ENCODE results near the gene GNB2. TPM values are rescaled to one million over a fixed set of nuclear protein-coding genes. Genes with fewer than 3 reads are reported as not detected.

The GNB2 gene
- total and polyA plus RNA-seq, 2 of the 8 experiments (the other 6 are each of a cell fraction or from before 2014, with no cell fraction given) = 157 to 260 TPM

GRCh38 chr7:100649826-100650565, 23.5 kb upstream of the GNB2 start (continued):
- no peak for TF ChIP-seq CHD7 (IDR thresholded peaks at IDR 0.05; ENCODE audit: insufficient replicate concordance, low read length)
- TF ChIP-seq BACH1 (IDR thresholded peaks at IDR 0.05; ENCODE audit: low read length) = no peak
- TF ChIP-seq RAD21 (IDR thresholded peaks at IDR 0.05 in 1 of 2, conservative IDR thresholded peaks at IDR 0.05 in 1 of 2; ENCODE audit: low read depth in 2 of 2, low read length in 2 of 2) = no peak
- no peak for TF ChIP-seq CEBPB (IDR thresholded peaks at IDR 0.05; ENCODE audit: low read depth, low read length)
- TF ChIP-seq CBX5 (IDR thresholded peaks at IDR 0.05; ENCODE audit: low read depth, low read length) = no peak
- TF ChIP-seq KDM5A (IDR thresholded peaks at IDR 0.05; ENCODE audit: low read length) = no peak
- TF ChIP-seq SIX5 (IDR thresholded peaks at IDR 0.05; ENCODE audit: low read depth, low read length) = no peak
